Thyroid gland (tissue), 4 donors: ENCODE results near the gene PARD3.

ENCODE experiments used
- POLR2A ChIP-seq, 2 donors: fragments of 450-650 bp; IDR thresholded peaks; one replicate each; pipeline ENCODE4 v1.6.1; 2017; ENCODE audit warnings: antibody characterized with exemption in 2 of 2, mild to moderate bottlenecking in 2 of 2, moderate library complexity in 1 of 2
- TF ChIP-seq, protein P1 (sequence below), 6 experiments: fragments of 200-600 bp in 3 of 6; fragments of 450-650 bp in 3 of 6; sonication (generic) in 3 of 6; IDR thresholded peaks; one replicate each; pipeline ENCODE4 v1.5.1; 2016 to 2019; ENCODE audit warnings: antibody characterized with exemption in 6 of 6, mild to moderate bottlenecking in 2 of 6, inconsistent platforms in 1 of 6, moderate library complexity in 1 of 6

DNA sequence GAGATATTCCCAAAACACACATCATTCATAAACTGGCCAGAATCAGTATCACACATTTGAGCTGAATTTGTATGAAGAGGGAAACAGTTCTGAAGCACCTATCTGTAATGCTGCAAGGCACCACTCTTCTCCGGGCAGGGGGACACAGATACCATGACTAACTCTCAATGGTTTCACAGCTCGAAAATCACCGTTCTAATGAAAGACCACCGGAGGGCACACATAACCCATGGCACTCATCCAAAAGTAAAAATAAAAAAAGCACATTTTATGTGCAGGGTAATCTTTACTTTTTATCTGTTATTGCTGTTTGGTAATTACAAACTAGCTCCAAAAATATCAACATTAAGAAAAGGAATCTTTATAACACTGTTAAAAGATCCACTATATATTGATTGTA lies 137.5 kb downstream of the PARD3 start:
- TF ChIP-seq, protein P1, sequence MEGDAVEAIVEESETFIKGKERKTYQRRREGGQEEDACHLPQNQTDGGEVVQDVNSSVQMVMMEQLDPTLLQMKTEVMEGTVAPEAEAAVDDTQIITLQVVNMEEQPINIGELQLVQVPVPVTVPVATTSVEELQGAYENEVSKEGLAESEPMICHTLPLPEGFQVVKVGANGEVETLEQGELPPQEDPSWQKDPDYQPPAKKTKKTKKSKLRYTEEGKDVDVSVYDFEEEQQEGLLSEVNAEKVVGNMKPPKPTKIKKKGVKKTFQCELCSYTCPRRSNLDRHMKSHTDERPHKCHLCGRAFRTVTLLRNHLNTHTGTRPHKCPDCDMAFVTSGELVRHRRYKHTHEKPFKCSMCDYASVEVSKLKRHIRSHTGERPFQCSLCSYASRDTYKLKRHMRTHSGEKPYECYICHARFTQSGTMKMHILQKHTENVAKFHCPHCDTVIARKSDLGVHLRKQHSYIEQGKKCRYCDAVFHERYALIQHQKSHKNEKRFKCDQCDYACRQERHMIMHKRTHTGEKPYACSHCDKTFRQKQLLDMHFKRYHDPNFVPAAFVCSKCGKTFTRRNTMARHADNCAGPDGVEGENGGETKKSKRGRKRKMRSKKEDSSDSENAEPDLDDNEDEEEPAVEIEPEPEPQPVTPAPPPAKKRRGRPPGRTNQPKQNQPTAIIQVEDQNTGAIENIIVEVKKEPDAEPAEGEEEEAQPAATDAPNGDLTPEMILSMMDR (IDR thresholded peaks at IDR 0.05): no peak
- TF ChIP-seq POLR2A (IDR thresholded peaks at IDR 0.05): no peak
